ENCODE results near the gene CGB8. TPM values are rescaled to one million over a fixed set of nuclear protein-coding genes. Genes with fewer than 3 reads are reported as not detected.

Gene CGB8
- total and polyA plus RNA-seq, 2 of the 8 experiments (the other 6 are each of a cell fraction or from before 2014, with no cell fraction given) = 0.09 TPM; not detected in 1

- Histone ChIP-seq H3K79me1 (ENCODE audit: low read depth, low read length) (peaks cover 2% of the 10 kb centered on the region; the same call in 1 of the 2 replicates), H3K79me2 (ENCODE audit: control insufficient read depth in 1 of 2, insufficient read depth in 2 of 2, low read length in 2 of 2) (no peaks in the 10 kb centered on the region), H2BK12ac (ENCODE audit: low read depth, low read length) (no peak overlapping the region), H3K14ac (ENCODE audit: insufficient read length) (no peak overlapping the region), H3K23me2 (ENCODE audit: low read depth, low read length) (no peaks in the 10 kb centered on the region), H3K4me3 (ENCODE audit: extremely low read depth in 1 of 4, insufficient read depth in 2 of 4, low read depth in 3 of 4, low read length in 4 of 4) (no peak overlapping the region), H2AK5ac (ENCODE audit: low read depth, low read length) (no peak overlapping the region), H3K23ac (ENCODE audit: insufficient read length) (no peak overlapping the region), H2BK120ac (replicated peaks; ENCODE audit: low read depth, low read length) (no peak overlapping the region), H3K9me3 (ENCODE audit: insufficient read depth in 2 of 2, low read depth in 1 of 2, low read length in 1 of 2) (no peaks in the 10 kb centered on the region), H2BK20ac (ENCODE audit: low read length) (no peak overlapping the region), H3K27me3 (replicated peaks in 1 of 4; ENCODE audit: control insufficient read depth in 3 of 4, extremely low read depth in 1 of 4, insufficient read depth in 3 of 4, low read length in 3 of 4) (no peaks in the 10 kb centered on the region), H3K36me3 (ENCODE audit: control insufficient read depth in 2 of 4, insufficient read depth in 4 of 4, low read length in 3 of 4) (peaks cover 18 to 54% (median 41%) of the 10 kb centered on the region in 4 experiments), H2AFZ (ENCODE audit: low read length) (no peak overlapping the region), H3K9ac (replicated peaks in 1 of 4; ENCODE audit: extremely low read depth in 1 of 4, low read depth in 3 of 4, low read length in 3 of 4) (no peak overlapping the region), H3K4ac (replicated peaks; ENCODE audit: insufficient read length, low read depth, low read length) (no peak overlapping the region), H4K20me1 (replicated peaks in 1 of 2; ENCODE audit: control insufficient read depth in 1 of 2, insufficient read depth in 2 of 2, low read length in 2 of 2) (peaks cover 3 to 14% of the 10 kb centered on the region in 2 experiments), H3K4me2 (ENCODE audit: insufficient read depth in 1 of 2, low read depth in 2 of 2, low read length in 2 of 2) (no peak overlapping the region), H3K18ac (ENCODE audit: extremely low read depth, low read length) (no peak overlapping the region), H2BK15ac (ENCODE audit: low read length) (no peak overlapping the region), H4K8ac (ENCODE audit: extremely low read depth, insufficient read depth, low read length) (no peak overlapping the region), H4K5ac (ENCODE audit: insufficient read length, low read depth, low read length) (no peak overlapping the region), H3K56ac (replicated peaks; ENCODE audit: insufficient read length, low read depth, low read length) (no peak overlapping the region), H4K91ac (replicated peaks; ENCODE audit: insufficient read length, low read length) (no peak overlapping the region), H2BK5ac (ENCODE audit: low read depth, low read length) (no peak overlapping the region), H3K4me1 (replicated peaks in 1 of 4; ENCODE audit: control insufficient read depth in 3 of 4, insufficient read depth in 4 of 4, low read length in 3 of 4) (no peaks in the 10 kb centered on the region), H3K27ac (ENCODE audit: low read depth, low read length) (no peak overlapping the region)
- ChIA-PET POLR2A (ENCODE audit: partially characterized antibody) (no interaction called here), CTCF (ENCODE audit: partially characterized antibody) (interaction anchor here (1.5 to 6.2 kb wide), 2 partner anchors 8 to 11 kb away, joined by 6 to 66 read pairs; partner anchors contain the start of gene LHB)
- WGBS, 2 experiments (ENCODE audit: extremely low coverage in 1 of 2, insufficient coverage in 1 of 2, insufficient read length in 1 of 2, insufficient replicate concordance in 2 of 2, low coverage in 1 of 2, low lambda C conversion rate in 2 of 2, missing lambda C conversion rate in 1 of 2) = 85% methylated on average over 13 of the region's 22 CpGs; no CpG with 5 or more reads in 1 of the 2 experiments
- FAIRE-seq (no peak), DNase-seq (ENCODE audit: low read depth in 1 of 2, low spot score in 2 of 2) (no peak)
- no peak for TF ChIP-seq PHF8 (conservative IDR thresholded peaks at IDR 0.05; ENCODE audit: low read depth, low read length)
- TF ChIP-seq KDM1A (IDR thresholded peaks at IDR 0.05; ENCODE audit: borderline replicate concordance, low read length) = no peak
- no peak for TF ChIP-seq CBX5 (IDR thresholded peaks at IDR 0.05; ENCODE audit: low read depth, low read length)
- TF ChIP-seq RXRA (IDR thresholded peaks at IDR 0.05; ENCODE audit: insufficient read depth, low read depth, low read length) = no peak
- TF ChIP-seq, protein P1, sequence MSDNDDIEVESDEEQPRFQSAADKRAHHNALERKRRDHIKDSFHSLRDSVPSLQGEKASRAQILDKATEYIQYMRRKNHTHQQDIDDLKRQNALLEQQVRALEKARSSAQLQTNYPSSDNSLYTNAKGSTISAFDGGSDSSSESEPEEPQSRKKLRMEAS (IDR thresholded peaks at IDR 0.05) = no peak
- no peak for TF ChIP-seq EP300 (IDR thresholded peaks at IDR 0.05; ENCODE audit: borderline replicate concordance in 1 of 2, low read depth in 2 of 2, low read length in 2 of 2)
- no peak for TF ChIP-seq RFX5 (IDR thresholded peaks at IDR 0.05; ENCODE audit: borderline replicate concordance, low read depth, low read length)
- TF ChIP-seq ASH2L (IDR thresholded peaks at IDR 0.05; ENCODE audit: low read length) = no peak
- TF ChIP-seq BACH1 (IDR thresholded peaks at IDR 0.05; ENCODE audit: low read length) = no peak
- TF ChIP-seq POLR2AphosphoS5 (IDR thresholded peaks at IDR 0.05; ENCODE audit: low read depth, low read length) = no peak
- TF ChIP-seq ATF2 (IDR thresholded peaks at IDR 0.05; ENCODE audit: low read length) = no peak
- no peak for TF ChIP-seq HDAC2 (IDR thresholded peaks at IDR 0.05; ENCODE audit: borderline replicate concordance in 1 of 2, low read depth in 2 of 2, low read length in 2 of 2)
Observed at GRCh38 chr19:49006905-49007304, 42.0 kb downstream of the CGB8 start.

Measured in H1 (cell line).